ENCODE results near the gene POLE4. TPM values are rescaled to one million over a fixed set of nuclear protein-coding genes. Genes with fewer than 3 reads are reported as not detected.

The POLE4 gene
- total and polyA plus RNA-seq, 7 donors: 26.7 to 147 (median 51.7) TPM

DNA sequence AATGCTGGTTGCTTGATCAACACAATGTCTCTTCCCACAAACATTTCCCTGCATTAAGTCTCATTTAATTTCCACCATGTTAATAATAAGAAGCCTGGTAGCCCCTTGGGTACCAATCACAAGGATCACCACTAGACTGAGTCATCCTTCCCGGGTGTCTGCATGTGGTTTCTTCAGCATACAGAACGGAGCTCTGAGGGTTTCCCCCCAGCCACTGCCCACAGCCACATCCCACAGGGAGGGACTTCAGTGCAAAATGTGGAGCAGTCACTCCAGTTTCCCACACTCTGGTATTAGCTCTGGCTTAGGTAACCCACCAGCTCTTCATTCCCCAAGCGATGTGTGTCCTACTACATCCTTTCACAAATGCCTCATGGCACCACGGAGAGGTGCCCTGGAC, 42.7 kb upstream of the POLE4 start:
- Histone ChIP-seq H3K36me3 (no peaks in the 10 kb centered on the region), H3K4me1 (peaks cover 0 to 4% (median 4%) of the 10 kb centered on the region in 4 donors), H3K9me3 (no peaks in the 10 kb centered on the region), H3K27me3 (peaks cover 0 to 35% (median 6%) of the 10 kb centered on the region in 3 donors), H3K27ac (no peak overlapping the region), H3K4me3 (no peak overlapping the region)
- WGBS, 2 donors: 72 to 76% methylated on average over 4 of the region's 4 CpGs
- no peak for DNase-seq
- TF ChIP-seq, protein P1, sequence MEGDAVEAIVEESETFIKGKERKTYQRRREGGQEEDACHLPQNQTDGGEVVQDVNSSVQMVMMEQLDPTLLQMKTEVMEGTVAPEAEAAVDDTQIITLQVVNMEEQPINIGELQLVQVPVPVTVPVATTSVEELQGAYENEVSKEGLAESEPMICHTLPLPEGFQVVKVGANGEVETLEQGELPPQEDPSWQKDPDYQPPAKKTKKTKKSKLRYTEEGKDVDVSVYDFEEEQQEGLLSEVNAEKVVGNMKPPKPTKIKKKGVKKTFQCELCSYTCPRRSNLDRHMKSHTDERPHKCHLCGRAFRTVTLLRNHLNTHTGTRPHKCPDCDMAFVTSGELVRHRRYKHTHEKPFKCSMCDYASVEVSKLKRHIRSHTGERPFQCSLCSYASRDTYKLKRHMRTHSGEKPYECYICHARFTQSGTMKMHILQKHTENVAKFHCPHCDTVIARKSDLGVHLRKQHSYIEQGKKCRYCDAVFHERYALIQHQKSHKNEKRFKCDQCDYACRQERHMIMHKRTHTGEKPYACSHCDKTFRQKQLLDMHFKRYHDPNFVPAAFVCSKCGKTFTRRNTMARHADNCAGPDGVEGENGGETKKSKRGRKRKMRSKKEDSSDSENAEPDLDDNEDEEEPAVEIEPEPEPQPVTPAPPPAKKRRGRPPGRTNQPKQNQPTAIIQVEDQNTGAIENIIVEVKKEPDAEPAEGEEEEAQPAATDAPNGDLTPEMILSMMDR (IDR thresholded peaks at IDR 0.05): no peak
- TF ChIP-seq EP300 (IDR thresholded peaks at IDR 0.05) (no peak), POLR2AphosphoS5 (IDR thresholded peaks at IDR 0.05) (no peak), POLR2A (IDR thresholded peaks at IDR 0.05) (no peak)
- intact Hi-C loops (cut with DNase I): loop anchor here (5.0 kb wide), 1 partner anchor 712 kb away; no protein-coding TSS in a partner anchor

DNA sequence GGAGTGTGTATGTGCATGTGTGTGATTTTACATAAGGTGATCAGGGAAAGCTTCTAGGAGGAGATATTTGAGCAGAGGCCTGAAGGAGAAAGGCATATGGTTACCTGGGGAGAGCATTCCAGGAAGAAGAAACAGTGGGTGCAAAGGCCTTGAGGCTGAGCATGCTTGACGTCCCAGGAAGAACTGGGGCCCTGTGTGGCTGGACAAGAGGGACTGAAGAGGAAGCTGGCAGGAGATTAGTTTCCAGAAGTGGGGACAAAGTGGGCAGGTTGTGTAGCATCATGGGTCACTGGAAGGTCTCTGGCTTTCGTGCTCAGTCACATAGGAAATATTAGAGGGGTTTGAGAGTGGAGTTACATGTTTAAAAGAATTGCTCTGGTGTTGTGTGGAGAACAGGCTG, 42.0 kb upstream of the POLE4 start:
- no peak for DNase-seq
- H3K27ac ChIP-seq: no peak overlapping the region
- H3K4me3 ChIP-seq: no peak overlapping the region
- peaks cover 0 to 32% (median 2%) of the 10 kb centered on the region in 3 donors for H3K27me3 ChIP-seq
- no peaks in the 10 kb centered on the region for H3K36me3 ChIP-seq
- TF ChIP-seq POLR2AphosphoS5 (IDR thresholded peaks at IDR 0.05): no peak
- peaks cover 0 to 4% (median 4%) of the 10 kb centered on the region in 4 donors for H3K4me1 ChIP-seq
- intact Hi-C loops (cut with DNase I): loop anchor here (5.0 kb wide), 1 partner anchor 711 kb away; no protein-coding TSS in a partner anchor
- no peaks in the 10 kb centered on the region for H3K9me3 ChIP-seq
- WGBS, 2 donors: 71 to 74% methylated on average over 2 of the region's 2 CpGs

DNA sequence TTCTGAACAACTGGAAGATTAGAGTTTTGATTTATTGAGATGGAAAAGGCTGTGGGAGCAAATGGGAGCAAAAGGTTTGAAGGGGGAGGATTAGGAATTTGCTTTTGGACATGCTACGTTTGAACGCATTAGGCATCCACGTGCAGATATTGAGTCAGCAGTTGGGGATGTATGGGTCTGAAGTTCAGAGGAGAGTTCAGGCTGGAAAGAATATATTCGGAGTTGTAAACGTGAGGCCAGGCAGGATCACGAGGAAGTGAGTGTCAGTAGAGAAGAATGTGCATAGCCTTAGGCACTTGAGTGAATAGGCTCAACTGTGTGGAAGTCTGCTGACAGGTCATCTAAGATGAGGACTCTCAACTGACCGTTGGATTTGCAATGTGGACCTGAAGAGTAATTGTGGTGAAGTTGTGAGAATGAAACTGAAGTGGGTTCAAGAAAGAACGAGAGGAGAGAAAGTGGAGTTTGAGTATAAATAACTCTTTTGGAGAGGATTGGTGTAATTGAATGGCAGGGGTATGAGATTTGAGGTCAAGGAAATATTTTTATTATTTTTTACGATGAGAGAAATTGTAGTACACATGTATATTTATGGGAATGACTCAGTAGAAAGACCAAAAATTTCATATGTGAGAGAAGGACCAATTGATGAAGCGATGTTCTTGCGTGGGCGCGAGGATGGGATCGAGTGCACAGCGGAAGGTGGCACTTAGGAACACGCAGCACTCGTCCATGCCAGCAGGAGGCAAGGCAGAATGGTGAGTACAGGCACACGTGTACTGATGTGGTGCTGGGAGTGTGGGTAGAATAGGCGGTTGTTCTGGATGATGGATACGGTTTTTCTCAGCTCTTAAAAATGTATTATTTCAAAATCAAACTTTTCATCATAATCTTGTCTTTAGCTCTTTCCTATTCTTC, 40.5 kb upstream of the POLE4 start:
- peaks cover 0 to 22% (median 0%) of the 10 kb centered on the region in 3 donors for H3K27me3 ChIP-seq
- no peaks in the 10 kb centered on the region for H3K9me3 ChIP-seq
- WGBS, 2 donors: 76 to 82% methylated on average over 20 of the region's 20 CpGs
- TF ChIP-seq POLR2A (IDR thresholded peaks at IDR 0.05) (no peak), EP300 (IDR thresholded peaks at IDR 0.05) (no peak), POLR2AphosphoS5 (IDR thresholded peaks at IDR 0.05) (no peak)
- TF ChIP-seq, protein P1 (IDR thresholded peaks at IDR 0.05): no peak
- peaks cover 0 to 4% (median 4%) of the 10 kb centered on the region in 4 donors for H3K4me1 ChIP-seq
- intact Hi-C loops (cut with DNase I): loop anchor here (2.0 to 5.0 kb wide), 2 partner anchors 487 to 709 kb away; no protein-coding TSS in a partner anchor
- H3K27ac ChIP-seq: no peak overlapping the region
- no peaks in the 10 kb centered on the region for H3K36me3 ChIP-seq
- no peak for DNase-seq
- H3K4me3 ChIP-seq: no peak overlapping the region

DNA sequence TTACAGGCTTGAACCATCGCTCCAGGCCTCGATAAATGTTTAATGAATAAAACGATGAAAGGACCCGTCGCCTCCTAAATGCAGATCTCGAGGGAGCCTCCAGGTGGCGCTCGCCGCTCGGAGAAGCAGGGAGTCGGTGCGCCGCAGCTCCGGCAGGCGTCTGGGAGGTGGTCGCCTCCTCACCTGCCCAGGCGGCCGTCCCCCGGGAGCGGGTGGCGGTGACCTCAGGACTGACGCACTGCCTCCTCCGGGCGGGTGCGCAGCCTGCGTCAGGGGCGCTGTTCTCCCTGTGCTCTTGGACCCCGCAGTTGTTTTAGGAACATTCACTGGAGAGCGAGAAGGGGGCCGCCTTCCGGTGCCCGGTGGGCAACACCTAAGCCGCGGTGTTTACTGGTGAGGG, 38.6 kb upstream of the POLE4 start:
- no peak for DNase-seq
- Histone ChIP-seq H3K27me3 (peaks cover 0 to 15% (median 0%) of the 10 kb centered on the region in 3 donors), H3K36me3 (no peaks in the 10 kb centered on the region), H3K4me3 (peak overlapping the region in 3 of 4 donors; percentile 27 to 33 (median 32)), H3K27ac (no peak overlapping the region), H3K9me3 (no peaks in the 10 kb centered on the region), H3K4me1 (peaks cover 0 to 4% (median 4%) of the 10 kb centered on the region in 4 donors)
- intact Hi-C loops (cut with DNase I): loop anchor here (2.0 to 5.0 kb wide), 3 partner anchors 485 to 707 kb away; no protein-coding TSS in a partner anchor
- TF ChIP-seq, protein P1 (IDR thresholded peaks at IDR 0.05): peak; percentile 68 to 91 (median 80)
- no peak for TF ChIP-seq POLR2A (IDR thresholded peaks at IDR 0.05)
- 2 to 3% methylated on average over 34 of the region's 34 CpGs for WGBS, 2 donors

DNA sequence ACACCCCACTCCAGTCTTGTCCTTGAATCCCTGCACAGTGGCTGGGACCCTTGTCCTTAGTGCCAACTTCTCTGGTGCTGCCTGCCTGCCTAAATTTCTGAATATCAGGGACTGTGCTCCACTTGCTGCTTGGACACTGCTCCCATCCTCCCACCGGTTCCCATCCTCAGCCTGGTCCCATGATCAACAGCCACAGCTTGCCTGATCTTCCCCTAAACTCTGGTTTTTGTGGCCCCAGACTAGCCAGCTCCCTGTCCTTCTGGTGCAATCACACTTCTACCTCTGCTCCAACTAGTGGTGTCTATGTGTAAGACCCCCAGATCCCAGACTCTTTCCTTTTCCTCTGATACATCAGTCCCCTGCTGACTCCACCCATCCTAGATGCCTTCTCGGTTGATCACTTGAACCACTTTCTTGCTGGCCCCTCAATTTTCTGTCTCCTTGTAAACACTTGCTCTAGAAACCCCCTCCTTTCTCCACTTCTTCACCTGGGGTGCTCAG, 37.2 kb upstream of the POLE4 start:
- Histone ChIP-seq H3K9me3 (no peaks in the 10 kb centered on the region), H3K4me3 (no peak overlapping the region), H3K27ac (no peak overlapping the region), H3K36me3 (no peaks in the 10 kb centered on the region), H3K27me3 (peaks cover 0 to 15% (median 0%) of the 10 kb centered on the region in 3 donors), H3K4me1 (peaks cover 0 to 4% (median 4%) of the 10 kb centered on the region in 4 donors)
- WGBS, 2 donors: 91 to 97% methylated on average over 2 of the region's 2 CpGs
- no peak for TF ChIP-seq POLR2A (IDR thresholded peaks at IDR 0.05)
- intact Hi-C loops (cut with DNase I): loop anchor here (5.0 kb wide), 1 partner anchor 686 kb away; no protein-coding TSS in a partner anchor
- DNase-seq: no peak
